ENCODE data around the gene GPR146. TPM values are rescaled to one million over a fixed set of nuclear protein-coding genes. Genes with fewer than 3 reads are reported as not detected.

Gene GPR146
- total RNA-seq, 2 experiments from 2014 or later = 5.6 to 8.5 TPM

DNA sequence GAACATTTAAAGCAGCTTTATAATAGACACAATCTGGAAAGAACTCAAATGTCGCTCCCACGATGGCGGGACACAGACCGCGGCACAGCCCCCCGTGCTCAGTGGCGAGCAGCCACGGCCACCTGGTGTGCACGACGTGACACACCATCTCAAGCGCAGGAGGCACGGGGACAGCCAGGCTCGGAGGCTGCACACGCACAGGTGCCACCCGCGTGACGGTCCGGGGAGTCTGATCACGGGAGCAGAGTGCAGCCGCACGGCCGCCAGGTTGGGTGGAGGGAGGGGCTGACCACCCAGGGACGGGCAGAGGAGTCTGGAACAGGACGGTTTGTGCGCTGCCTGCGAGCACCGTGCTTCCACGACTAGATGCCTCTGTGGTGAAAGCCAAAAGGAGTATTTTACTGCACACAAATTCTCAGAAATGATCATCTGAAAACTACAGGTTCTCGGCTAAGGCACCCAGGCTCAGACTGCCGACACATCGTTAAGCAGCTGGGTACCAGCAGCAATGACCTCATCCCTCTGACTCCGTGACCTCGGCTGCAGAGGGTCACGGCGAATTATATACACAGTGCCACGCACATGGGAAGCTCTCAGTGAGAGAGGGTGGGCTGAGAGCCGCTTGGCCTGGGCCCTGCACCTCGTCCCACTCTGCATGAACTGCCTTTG lies 36.0 kb downstream of the GPR146 start:
- no peaks in the 10 kb centered on the region for H3K9me3 Mint-ChIP-seq
- no peaks in the 10 kb centered on the region for H3K27me3 Mint-ChIP-seq
- ChIA-PET POLR2A (interaction anchor here (1.6 kb wide), 1 partner anchor 15 kb away, joined by 3 read pairs; no protein-coding TSS in a partner anchor), CTCF (interaction anchor here (1.6 to 1.7 kb wide), 2 partner anchors 11 to 96 kb away, joined by 4 to 6 read pairs; no protein-coding TSS in a partner anchor)
- H3K36me3 Mint-ChIP-seq (ENCODE audit: low read depth) = no peaks in the 10 kb centered on the region
- H3K27ac Mint-ChIP-seq = no peak overlapping the region
- no peak for ATAC-seq
- intact Hi-C loops (cut with micrococcal nuclease) = no loop called here
- TF ChIP-seq, protein P1, sequence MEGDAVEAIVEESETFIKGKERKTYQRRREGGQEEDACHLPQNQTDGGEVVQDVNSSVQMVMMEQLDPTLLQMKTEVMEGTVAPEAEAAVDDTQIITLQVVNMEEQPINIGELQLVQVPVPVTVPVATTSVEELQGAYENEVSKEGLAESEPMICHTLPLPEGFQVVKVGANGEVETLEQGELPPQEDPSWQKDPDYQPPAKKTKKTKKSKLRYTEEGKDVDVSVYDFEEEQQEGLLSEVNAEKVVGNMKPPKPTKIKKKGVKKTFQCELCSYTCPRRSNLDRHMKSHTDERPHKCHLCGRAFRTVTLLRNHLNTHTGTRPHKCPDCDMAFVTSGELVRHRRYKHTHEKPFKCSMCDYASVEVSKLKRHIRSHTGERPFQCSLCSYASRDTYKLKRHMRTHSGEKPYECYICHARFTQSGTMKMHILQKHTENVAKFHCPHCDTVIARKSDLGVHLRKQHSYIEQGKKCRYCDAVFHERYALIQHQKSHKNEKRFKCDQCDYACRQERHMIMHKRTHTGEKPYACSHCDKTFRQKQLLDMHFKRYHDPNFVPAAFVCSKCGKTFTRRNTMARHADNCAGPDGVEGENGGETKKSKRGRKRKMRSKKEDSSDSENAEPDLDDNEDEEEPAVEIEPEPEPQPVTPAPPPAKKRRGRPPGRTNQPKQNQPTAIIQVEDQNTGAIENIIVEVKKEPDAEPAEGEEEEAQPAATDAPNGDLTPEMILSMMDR (IDR thresholded peaks at IDR 0.05) = no peak
- no peak for DNase-seq
- no peak overlapping the region for H3K4me3 Mint-ChIP-seq
- no peaks in the 10 kb centered on the region for H3K4me1 Mint-ChIP-seq (ENCODE audit: low read depth)

DNA sequence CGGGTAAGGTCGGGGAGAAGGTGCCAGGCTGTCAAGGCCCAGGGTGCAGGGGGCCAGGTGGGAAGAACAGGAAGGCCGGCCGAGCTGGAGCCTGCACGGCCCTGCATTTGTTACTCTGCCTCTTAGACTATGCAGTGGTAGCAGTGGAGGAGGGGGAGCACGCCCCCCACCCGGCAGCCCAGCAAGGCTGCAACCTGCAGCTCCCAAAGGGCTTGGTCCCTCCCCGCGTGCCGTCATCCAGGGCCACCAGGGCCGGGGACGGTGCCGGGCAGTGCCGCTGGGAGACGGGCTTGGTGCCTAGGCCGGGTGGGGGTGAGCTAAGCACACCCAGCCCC lies 36.5 kb downstream of the GPR146 start:
- intact Hi-C loops (cut with micrococcal nuclease) = no loop called here
- no peak for DNase-seq
- Mint-ChIP-seq H3K27ac (no peak overlapping the region), H3K9me3 (no peaks in the 10 kb centered on the region), H3K4me1 (ENCODE audit: low read depth) (no peaks in the 10 kb centered on the region), H3K4me3 (no peak overlapping the region), H3K27me3 (no peaks in the 10 kb centered on the region), H3K36me3 (ENCODE audit: low read depth) (no peaks in the 10 kb centered on the region)
- POLR2A ChIA-PET = no interaction called here
- TF ChIP-seq, protein P1 (IDR thresholded peaks at IDR 0.05) = no peak
- CTCF ChIA-PET = interaction anchor here (1.6 to 1.7 kb wide), 2 partner anchors 10 to 96 kb away, joined by 4 to 6 read pairs; no protein-coding TSS in a partner anchor
- ATAC-seq = no peak

DNA sequence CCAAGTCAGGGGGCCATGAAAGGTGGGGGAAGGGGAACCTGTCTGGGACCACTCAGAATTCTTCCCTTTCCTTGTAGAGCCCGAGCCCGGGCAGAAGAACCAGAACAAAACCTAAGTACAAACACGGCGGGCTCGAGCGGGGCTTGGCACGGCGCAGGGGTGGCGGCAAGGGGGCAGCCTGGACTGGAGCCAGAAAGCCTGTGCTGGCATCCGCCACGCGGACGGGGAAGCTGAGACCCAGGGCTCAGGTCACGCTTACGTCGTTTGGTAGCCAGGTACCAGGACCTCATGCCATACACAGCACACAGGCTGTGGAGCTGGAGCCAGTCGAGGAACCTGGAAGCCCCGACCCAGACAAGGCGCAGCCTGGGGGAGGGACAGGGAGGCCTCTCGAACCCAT lies 37.0 kb downstream of the GPR146 start:
- H3K36me3 Mint-ChIP-seq (ENCODE audit: low read depth) = no peaks in the 10 kb centered on the region
- CTCF ChIA-PET = interaction anchor here (1.6 to 1.7 kb wide), 2 partner anchors 10 to 95 kb away, joined by 4 to 6 read pairs; no protein-coding TSS in a partner anchor
- TF ChIP-seq, protein P1 (IDR thresholded peaks at IDR 0.05) = no peak

DNA sequence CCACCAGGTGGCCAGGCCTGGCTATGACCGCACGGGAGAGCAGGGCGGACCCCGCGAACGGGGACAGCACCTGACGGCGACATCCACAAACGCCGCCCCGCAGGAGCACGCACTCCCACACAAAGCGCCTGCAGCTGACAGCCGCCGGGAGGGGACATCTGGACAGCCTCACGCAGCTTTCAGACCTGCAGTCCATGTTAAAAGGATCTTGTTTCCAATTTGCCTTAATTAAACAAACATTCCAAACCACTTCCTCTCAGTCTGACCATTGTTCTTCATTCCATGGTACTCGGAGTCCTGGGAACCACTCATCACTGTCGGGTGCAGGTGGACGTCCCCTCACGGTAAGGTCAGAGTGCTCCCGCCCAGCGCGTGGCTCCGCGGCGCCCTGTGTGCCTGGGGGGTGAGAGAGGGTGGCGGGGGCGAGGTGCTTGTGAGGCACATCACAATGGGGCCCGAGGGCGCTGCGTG lies 37.6 kb downstream of the GPR146 start:
- Mint-ChIP-seq H3K4me1 (ENCODE audit: low read depth) (peaks cover 8% of the 10 kb centered on the region), H3K4me3 (no peak overlapping the region), H3K9me3 (no peaks in the 10 kb centered on the region), H3K27me3 (no peaks in the 10 kb centered on the region), H3K27ac (no peak overlapping the region), H3K36me3 (ENCODE audit: low read depth) (no peaks in the 10 kb centered on the region)
- TF ChIP-seq, protein P1 (IDR thresholded peaks at IDR 0.05) = no peak
- ChIA-PET POLR2A (no interaction called here), CTCF (no interaction called here)
- ATAC-seq (no peak), DNase-seq (no peak)
- intact Hi-C loops (cut with micrococcal nuclease) = no loop called here

More for the DNA sequence above, 37.0 kb downstream of the GPR146 start:
- H3K4me1 Mint-ChIP-seq (ENCODE audit: low read depth) = peaks cover 2% of the 10 kb centered on the region
- POLR2A ChIA-PET = no interaction called here
- H3K4me3 Mint-ChIP-seq = no peak overlapping the region
- intact Hi-C loops (cut with micrococcal nuclease) = no loop called here
- no peak overlapping the region for H3K27ac Mint-ChIP-seq
- H3K9me3 Mint-ChIP-seq = no peaks in the 10 kb centered on the region
- no peak for DNase-seq
- H3K27me3 Mint-ChIP-seq = no peaks in the 10 kb centered on the region
- no peak for ATAC-seq

Data from activated CD8-positive, alpha-beta T cell treated with anti-CD3 and anti-CD28 coated beads for 36 hours (primary cell).